HG02970 (cell line): ENCODE measurements around the gene RNF144A.
"Not testable (repeated sequence)": the region's sequence is repeated elsewhere in the genome, so short reads cannot be mapped to it uniquely, and the experiment has no call there.

Experiments used
- ATAC-seq: cut with Tn5 transposase; IDR thresholded peaks from one replicate; pipeline ENCODE4 v1.9.1; 2021; ENCODE audit warnings: mild to moderate bottlenecking, moderate library complexity, moderate number of reproducible peaks; ENCODE audit not compliant: unreplicated experiment, low FRiP score

RNF144A gene, protein sequence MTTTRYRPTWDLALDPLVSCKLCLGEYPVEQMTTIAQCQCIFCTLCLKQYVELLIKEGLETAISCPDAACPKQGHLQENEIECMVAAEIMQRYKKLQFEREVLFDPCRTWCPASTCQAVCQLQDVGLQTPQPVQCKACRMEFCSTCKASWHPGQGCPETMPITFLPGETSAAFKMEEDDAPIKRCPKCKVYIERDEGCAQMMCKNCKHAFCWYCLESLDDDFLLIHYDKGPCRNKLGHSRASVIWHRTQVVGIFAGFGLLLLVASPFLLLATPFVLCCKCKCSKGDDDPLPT

DNA sequence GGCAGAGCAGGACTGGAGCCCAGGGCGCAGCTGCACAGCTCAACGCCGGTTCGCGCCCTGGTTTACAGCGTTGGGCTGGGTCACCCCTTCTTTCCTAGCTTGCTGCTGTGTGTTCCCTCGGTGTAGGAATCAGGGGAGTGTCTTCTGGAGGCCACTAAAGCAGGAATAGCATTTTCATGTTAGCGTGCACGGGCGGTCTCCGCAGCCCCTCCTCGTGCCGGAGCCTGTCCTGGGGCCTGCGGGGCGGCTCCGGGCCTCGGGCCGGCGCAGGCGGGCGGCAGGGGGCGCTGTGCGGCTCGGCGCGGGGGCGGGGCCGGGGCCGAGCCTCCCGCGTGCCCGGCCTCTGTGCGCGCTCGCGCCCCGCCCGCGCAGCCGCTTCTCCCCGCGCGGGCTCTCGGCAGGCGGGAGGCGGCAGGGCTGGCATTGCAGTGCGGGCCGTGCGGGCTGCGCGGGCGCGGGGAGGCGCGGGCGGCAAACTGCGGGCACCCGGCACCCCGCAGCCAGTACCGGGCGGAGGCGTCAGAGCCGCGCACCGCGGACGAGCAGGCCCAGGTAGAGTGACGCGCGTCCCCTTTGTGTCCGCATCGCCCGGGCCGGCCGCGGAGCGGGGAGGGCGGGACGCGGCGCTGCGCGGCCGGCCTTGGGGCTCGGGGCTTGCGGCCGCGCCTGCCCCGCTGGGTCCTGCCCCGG, at the start of gene RNF144A:
RNF144A (plus strand) TSS at position 342 of the 690 bp plus-strand sequence. CDS start 79,515 bp downstream, outside the sequence.
- peak; percentile 89 for ATAC-seq

DNA sequence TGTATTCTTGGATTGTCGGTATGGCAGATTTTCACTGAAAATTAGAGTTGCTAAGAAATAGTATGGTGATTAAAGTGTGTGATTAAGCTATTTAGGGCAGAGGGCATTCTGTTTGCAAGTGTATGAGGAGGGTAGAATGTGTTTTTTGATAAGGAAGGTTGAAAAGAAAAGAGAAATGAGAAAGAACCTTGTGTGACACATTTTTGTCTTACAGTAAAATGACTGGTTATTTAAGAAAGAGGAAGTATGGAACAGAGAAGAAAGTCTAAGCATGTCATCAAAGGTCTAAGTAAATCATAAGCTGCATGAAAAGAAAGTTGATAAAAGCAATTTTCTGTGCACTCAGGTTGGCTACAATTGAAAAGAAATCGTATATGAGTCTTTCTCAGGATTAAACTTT, 44.8 kb upstream of the RNF144A start:
- no peak for ATAC-seq

DNA sequence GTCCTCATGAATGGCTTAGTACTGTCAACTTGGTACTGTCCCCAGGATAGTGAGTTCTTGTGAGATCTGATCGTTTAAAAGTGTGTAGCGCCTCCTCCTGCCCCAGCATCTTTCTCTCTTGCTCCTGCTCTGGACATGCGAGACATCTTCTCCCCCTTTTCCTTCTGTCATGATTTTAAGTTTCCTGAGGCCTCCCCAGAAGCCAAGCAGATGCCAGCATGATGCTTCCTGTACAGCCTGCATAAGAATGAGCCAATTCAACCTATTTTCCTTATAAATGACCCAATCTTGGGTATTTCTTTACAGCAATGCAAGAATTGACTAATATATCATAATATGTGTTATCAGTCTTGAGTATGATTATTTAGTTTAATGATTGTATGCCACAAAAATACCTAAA, 43.2 kb upstream of the RNF144A start:
- no peak for ATAC-seq

DNA sequence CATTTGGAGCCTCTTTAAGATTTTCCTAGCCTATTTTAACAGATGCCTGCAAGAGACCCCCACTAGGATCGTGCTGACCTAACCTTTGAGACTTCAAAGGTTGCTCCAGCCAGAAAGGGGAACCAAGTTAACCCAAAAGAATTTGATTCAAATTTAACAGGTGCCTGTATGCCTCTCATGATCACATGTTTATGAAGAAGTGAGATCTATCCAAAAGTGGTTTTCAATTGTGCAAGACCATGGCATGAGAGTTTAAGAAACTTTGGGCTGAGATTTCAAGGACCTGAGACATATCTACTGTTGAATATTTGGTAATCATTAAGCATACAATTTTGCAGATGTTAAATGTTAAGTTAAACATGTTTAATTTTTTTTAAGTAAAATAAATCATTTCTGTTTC, 40.9 kb upstream of the RNF144A start:
- ATAC-seq = no peak

DNA sequence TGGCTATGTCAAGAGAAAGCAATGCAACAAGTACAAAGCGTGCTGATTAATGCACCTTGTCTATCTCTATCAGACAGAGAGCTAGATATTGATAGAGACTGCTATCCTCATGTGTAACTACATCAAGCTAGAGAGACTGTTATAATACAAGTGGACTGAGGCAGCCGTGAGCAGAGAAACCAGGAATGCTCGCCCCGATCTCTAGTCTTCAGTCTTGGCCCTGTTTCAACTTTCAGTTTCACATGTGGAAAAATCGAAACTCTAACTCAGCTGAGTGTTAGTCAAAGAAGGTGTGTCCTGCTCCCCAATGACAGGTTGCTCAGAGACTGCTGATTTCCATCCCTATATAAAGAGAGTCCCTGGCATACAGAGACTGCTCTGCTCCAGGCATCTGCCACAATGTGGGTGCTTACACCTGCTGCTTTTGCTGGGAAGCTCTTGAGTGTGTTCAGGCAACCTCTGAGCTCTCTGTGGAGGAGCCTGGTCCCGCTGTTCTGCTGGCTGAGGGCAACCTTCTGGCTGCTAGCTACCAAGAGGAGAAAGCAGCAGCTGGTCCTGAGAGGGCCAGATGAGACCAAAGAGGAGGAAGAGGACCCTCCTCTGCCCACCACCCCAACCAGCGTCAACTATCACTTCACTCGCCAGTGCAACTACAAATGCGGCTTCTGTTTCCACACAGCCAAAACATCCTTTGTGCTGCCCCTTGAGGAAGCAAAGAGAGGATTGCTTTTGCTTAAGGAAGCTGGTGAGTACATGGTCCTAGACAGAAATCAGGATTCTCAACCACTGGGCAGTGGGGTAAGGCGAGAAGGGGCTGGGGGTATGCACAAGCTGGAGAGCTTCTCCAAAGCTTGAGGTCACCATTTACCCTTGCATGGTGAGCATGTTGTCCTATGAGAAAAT, 39.6 kb upstream of the RNF144A start, which contains the start of gene RSAD2:
RSAD2 (plus strand) TSS at position 376 of the 903 bp plus-strand sequence; CDS start at position 400, 24 bp downstream.
- ATAC-seq = peak; percentile 72

DNA sequence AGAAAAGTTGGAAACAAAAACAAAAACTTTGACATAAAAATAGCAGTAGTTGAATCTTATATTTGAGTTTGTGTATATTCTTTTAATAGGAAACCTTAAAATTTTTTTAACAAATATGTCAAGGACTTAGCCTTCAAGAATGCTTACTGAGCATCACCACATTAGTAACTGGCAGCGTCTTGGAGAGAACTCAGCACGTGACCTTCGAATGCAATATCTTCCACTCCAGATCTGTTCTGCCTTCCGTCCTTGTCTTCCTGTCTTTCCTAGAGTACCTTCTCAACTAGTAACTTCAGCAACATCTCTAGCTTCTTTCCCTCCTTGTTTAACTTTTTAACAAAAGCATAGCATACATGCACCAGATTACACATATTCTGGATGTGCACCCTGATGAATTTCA, 38.7 kb upstream of the RNF144A start:
- ATAC-seq = no peak

DNA sequence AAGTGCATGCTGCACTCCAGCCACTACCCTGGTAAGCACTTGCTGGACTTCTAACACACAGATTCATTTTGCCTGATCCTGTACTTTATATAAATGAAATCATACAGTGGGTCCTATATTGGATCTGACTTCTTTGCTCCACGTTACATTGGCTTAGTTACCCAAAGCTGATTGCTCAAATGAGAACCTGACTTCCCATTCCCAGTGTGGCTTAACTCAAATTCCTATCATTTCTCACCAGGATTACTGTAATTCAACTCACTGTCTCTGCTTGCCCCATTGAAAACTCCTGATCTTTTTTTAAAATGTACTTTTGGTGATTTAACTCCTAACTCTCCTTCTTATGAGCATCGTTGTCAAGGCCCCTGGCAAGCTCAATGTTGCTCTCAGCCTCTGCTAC, 38.2 kb upstream of the RNF144A start:
- ATAC-seq = no peak

DNA sequence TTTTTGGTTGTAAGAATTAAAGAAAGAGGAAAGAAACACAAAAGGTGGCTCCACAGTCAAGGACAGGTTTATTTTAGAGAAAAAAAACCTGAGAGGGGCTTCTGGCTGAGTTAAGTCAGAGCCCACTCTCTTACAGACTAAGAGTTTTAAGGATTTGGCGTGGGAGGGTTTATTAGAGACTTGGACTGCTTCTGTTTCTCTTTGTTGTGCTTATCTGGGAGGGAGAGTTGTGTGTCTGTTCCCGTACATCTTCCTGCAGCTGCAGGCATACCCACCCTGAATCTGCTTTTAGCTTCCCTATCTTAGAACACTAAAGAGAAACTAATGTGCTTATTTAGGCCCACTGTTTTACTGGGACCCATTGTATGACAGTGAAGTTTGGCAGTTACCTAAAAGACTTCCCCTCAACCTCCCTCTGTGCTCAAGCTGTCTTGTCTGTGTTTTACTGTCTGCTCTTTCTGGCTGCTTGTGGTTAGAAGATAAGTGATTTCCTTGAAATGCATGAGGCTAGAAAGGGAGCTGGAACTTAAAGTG, 36.9 kb upstream of the RNF144A start:
- no peak for ATAC-seq

DNA sequence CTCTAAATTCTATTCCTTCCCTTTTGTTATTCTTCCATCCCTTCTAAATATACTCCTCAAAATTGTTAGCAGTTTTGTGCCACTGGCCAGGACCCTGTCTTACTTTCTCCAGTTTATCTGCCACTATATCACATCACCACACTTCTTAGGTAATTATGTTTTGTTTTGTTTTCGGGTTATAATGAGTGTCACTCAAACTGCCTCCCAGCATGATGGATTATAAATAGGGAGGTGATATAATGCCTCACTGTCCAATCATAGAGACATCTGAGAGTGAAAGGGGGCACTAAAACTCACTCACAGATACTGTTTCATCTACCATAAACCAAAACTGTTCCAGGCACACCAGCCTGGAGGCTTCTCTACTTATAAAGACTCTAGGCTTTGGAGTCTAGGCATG, 36.2 kb upstream of the RNF144A start:
- no peak for ATAC-seq

DNA sequence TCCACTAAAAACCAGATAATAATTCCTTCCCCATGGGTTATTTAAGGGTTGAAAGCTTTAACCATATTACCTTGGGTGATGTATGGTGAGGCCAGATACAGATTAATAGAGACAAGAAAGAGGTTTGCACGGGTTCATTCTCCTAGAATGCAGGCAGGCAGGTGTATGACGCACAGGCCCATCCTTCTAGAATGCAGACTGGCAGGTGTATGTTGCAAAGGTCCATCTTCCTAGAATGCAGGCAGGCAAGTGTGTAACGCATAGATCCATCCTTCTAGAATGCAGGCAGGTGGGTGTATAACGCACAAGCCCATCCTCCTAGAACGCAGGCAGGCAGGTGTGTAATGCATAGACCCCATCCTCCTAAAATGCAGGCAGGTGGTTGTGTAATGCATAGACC, 35.7 kb upstream of the RNF144A start:
- no peak for ATAC-seq

DNA sequence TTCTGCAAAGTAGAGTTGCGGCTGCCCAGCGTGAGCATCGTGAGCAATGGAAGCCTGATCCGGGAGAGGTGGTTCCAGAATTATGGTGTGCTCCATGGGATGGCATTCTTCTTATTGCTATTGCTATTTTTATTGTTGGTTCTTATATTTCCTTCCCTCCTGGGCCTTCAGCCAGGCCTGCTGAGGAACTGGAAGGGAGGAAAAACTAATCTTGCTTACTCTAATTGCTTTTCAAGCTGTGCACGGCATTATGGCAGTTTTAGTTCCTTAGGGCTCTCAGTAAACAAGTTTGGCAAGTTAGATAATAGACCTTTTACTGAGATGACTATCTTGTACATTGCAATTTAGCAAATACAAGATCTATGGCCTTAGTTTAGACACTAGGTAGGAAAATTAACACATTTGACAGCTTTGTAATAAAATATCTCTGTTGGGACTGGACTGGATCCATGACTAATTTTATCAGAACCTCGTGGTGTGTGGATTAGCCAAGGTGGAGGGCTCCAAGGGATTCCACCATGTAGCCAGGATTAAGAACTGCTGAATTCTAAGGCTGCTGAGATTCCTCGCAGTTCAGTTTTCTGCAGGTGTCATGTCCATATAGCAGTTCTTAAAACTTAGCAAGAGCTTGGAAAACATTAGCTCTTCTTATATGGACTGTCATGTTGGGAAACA, 33.6 kb upstream of the RNF144A start:
- ATAC-seq = no peak

DNA sequence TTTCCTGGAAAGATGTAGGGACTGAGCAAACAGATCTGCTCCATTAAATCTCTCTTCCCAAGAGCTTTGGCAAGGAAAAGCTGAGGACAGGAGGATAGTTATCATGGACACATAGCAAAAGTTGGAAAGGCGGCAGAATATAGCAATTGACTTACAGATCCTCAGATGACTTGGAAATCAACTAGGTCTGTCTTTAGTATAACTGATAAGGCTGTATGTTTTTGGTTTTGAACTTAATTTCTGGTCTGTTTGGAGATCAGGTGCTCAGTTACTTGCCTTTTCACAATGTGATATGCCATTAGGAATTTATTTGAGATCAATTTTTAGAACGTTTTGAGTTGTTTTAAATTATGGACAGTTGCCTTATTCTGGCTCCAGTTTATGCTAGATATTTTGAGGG, 31.7 kb upstream of the RNF144A start:
- ATAC-seq = no peak

DNA sequence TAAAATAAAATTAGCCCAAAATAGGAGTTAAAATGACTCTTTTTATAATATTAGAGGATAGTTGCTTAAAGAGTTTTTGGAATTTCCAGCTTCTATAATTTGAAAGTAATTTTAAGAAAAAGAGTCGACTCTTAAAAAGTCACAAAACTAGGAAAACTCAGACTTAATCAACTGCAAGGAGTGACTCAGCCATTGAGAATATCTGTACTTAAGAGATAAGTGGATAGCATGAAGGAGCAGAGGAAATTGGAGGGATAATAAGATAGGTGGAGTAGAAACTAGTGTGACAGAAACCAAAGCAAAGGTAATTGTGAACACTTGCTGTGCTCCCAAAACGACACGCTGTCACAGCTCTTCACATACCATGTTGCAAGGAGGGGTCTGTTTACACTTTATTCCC, 31.2 kb upstream of the RNF144A start:
- no peak for ATAC-seq

DNA sequence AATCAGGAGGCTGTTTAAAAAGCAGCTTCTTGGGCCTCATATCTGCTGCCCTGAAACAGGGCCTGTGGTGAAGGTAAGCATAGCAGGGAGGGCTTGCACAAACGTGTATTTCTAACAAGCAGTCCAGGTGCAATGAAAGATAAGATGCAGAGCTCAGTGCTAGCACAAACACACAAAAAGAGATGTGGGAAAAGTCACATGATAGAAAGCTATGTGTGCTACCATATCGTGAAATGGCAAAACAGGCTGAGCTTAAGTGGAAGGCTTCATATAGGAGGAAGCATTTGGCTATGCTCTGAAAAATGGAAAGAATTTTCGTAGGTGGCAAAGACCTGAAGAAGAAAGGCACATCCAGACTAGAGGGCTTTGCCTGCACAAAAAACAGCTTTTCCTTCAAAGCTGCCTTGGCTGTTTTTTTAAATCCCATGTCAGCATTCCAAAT, 29.4 kb upstream of the RNF144A start:
- ATAC-seq = no peak

DNA sequence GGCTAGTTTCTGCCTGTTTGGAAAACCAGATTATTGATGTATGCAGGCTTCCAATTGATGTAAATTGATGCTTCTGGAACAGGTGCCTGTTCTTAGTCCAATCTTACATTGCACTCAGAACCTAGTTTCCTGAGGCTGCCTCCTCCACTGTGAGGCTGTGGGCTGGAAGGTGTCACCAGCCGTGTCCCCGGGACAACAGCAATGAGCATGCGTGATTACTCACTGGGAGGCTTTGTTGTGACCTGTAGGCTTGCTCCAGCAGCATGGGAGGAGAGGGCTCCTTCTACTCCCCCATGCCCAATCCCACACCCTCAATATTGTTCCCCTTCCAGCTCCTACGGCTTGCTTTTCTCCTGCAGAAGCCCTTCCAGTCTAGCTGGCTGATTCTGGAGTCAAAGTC, 28.5 kb upstream of the RNF144A start:
- no peak for ATAC-seq

DNA sequence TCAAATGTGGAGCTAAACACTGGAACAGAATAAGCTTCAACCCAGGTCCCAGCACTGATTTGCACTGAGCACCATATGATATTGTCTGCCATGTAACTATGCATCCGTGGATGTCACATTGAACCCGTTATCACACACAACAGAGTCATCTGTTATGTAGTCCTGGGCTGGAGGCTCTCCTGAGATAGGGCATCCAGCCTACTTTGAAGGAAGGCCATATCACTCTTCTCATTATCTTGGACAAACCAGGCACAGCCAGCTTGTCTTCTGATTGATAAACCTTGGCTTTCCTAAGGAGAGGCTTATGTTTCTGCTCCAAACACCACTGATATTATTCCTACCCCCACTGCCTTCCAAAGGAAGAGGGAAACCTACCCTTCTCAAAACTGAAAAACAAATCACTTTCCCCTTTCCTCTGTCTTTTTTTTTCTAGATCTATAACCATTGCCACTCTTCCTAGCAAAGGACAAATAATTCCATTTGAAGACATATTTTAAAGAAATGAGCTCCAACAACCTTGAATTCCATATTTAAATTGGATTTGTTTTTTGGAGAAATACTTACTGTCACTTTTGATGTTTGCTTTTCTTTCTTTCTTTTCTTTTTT, 23.2 kb upstream of the RNF144A start:
- ATAC-seq = no peak

DNA sequence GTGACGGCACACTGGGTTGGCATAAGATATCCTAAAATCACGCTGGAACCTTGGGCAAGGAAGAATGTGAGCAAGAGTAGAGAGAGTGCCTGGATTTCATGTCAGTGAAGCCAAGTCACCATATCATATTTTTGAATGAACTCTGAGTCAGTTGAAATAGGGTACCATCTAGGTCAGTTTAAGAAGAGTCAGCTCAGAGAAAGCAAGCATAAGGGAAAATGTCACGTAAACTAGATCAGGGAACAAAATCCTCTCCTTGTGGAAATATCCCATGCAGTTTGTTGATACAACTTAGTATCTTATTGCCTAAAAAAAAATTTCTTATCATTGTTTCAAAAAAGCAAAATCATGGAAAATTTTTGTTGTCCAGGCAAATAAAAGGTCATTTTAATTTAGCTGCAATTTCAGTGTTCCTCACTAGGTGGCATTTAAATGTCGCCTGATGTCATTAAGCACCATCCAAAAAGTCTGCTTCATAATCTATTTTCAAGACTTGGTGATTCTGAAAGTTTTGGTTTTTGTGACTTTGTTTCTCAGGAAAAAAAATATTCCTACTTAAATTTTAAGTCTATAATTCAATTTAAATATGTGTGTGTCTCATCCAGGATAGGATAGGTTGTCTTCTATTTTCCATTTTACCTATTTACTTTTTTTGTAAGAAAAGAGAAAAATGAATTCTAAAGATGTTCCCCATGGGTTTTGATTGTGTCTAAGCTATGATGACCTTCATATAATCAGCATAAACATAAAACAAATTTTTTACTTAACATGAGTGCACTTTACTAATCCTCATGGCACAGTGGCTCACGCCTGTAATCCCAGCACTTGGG, 20.1 kb upstream of the RNF144A start:
- ATAC-seq = no peak

DNA sequence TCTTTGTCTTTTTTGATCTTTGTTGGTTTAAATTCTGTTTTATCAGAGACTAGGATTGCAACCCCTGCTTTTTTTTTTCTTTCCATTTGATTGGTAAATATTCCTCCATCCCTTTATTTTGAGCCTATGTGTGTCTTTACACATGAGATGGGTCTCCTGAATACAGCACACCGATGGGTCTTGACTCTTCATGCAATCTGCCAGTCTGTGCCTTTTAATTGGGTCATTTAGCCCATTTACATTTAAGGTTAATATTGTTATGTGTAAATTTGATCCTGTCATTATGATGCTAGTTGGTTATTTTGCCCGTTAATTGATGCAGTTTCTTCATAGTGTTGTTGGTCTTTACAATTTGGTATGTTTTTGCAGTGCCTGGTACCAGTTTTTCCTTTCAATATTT, 14.6 kb upstream of the RNF144A start:
- not testable (repeated sequence) for ATAC-seq

DNA sequence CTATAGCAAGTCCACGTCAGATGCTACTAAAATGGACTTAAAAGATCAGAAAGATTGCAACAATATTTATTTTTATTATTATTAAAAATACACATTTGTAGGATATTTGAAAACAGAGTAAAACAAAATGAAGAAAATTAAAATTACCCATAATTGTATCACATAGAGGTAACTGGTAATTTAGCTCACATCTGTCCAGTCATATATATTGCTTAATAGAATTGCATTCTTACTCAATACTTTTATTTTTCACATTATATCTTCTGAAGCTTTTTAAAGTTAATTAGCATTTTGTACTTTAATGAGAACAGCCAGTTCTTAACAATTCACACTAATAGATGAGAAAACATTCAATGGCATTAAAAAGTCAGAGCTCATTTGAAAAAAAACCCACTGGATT, 11.5 kb upstream of the RNF144A start:
- ATAC-seq = no peak
